GM19240 (cell line): ENCODE measurements around the gene CA11.
A peak's percentile ranks its signal among the peaks of the same experiment; 100 is the strongest.

Experiments used
- DNase-seq: peaks from one replicate; pipeline ENCODE4 v3.0.0; 2011; ENCODE audit warnings: low spot score; ENCODE audit not compliant: insufficient read length

Gene CA11

GRCh38 chr19:48629599-48630295 lies 16.2 kb downstream of the CA11 start:
- no peak for DNase-seq

GRCh38 chr19:48629297-48629598 lies 16.7 kb downstream of the CA11 start:
- no peak for DNase-seq

- DNase-seq: no peak
Measured at GRCh38 chr19:48628486-48629296, 17.3 kb downstream of the CA11 start.

- DNase-seq: no peak
Measured at GRCh38 chr19:48627865-48628314, 18.1 kb downstream of the CA11 start.

GRCh38 chr19:48627201-48627864 lies 18.7 kb downstream of the CA11 start:
- no peak for DNase-seq

GRCh38 chr19:48625891-48626327 lies 20.1 kb downstream of the CA11 start:
- DNase-seq: no peak

- no peak for DNase-seq
Measured at GRCh38 chr19:48624791-48625723, 20.9 kb downstream of the CA11 start.

- DNase-seq: peak; percentile 91
Measured at GRCh38 chr19:48624067-48624594, 21.9 kb downstream of the CA11 start.

GRCh38 chr19:48623556-48624066 lies 22.4 kb downstream of the CA11 start:
- no peak for DNase-seq

- no peak for DNase-seq
Measured at GRCh38 chr19:48619692-48620585, 26.0 kb downstream of the CA11 start.

GRCh38 chr19:48618916-48619691 lies 26.9 kb downstream of the CA11 start, which contains the start of the genes RPL18 and SPHK2:
Gene RPL18, minus strand, starts transcription at chr19:48619178. Its CDS starts 35 bp downstream, at chr19:48619143.
Gene SPHK2, plus strand, starts transcription at chr19:48619506. Its CDS starts 1,009 bp downstream, at chr19:48620515.
- peak; percentile 98 for DNase-seq

- DNase-seq: no peak
Measured at GRCh38 chr19:48618278-48618915, 27.6 kb downstream of the CA11 start.

- no peak for DNase-seq
Measured at GRCh38 chr19:48617146-48617937, 28.6 kb downstream of the CA11 start.

GRCh38 chr19:48616491-48617056 lies 29.4 kb downstream of the CA11 start:
- no peak for DNase-seq

- no peak for DNase-seq
Measured at GRCh38 chr19:48616041-48616436, 29.9 kb downstream of the CA11 start.

- DNase-seq: no peak
Measured at GRCh38 chr19:48615231-48616040, 30.6 kb downstream of the CA11 start.
